ENCODE results near the gene ANAPC1. TPM values are rescaled to one million over a fixed set of nuclear protein-coding genes. Genes with fewer than 3 reads are reported as not detected.
"Not testable (repeated sequence)": the region's sequence is repeated elsewhere in the genome, so short reads cannot be mapped to it uniquely, and the experiment has no call there.

ANAPC1 gene
- polyA plus RNA-seq, 1 donor from 2014 or later, result 20.7 TPM

- not testable (repeated sequence) for H3K4me3 Mint-ChIP-seq, H3K36me3 Mint-ChIP-seq, H3K27ac Mint-ChIP-seq, H3K9me3 Mint-ChIP-seq, H3K27me3 Mint-ChIP-seq
- H3K4me1 Mint-ChIP-seq, result peaks cover 8 to 16% (median 10%) of the 10 kb centered on the region in 3 donors
Observed at GRCh38 chr2:111909997-111910396, 26.0 kb upstream of the ANAPC1 start.

DNA sequence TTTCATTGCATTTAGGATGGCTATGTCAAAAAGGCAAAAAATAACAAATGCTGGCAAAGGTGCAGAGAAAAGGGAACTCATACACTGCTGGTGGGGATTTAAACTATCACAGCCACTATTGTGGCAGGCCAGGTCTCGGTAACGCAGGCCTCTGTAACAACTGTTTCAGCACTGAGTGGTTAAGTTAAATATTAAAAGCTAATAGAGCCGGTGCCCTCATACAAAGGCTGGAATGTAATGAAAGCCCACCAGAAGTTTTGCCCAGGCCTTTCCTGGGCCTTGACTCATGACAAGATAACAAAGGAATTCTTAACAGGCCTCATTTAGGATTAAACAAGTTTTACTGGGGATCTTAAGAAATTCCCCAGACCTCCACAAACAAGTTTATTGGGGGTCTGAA, 25.1 kb upstream of the ANAPC1 start:
- Mint-ChIP-seq H3K4me1 (peaks cover 8 to 16% (median 10%) of the 10 kb centered on the region in 3 donors), H3K27ac (no peak overlapping the region), H3K9me3 (no peaks in the 10 kb centered on the region), H3K4me3 (no peak overlapping the region), H3K36me3 (no peaks in the 10 kb centered on the region), H3K27me3 (no peaks in the 10 kb centered on the region)

- Mint-ChIP-seq H3K4me1 (peaks cover 8 to 16% (median 10%) of the 10 kb centered on the region in 3 donors), H3K9me3 (no peaks in the 10 kb centered on the region), H3K36me3 (no peaks in the 10 kb centered on the region), H3K27me3 (no peaks in the 10 kb centered on the region), H3K27ac (no peak overlapping the region), H3K4me3 (no peak overlapping the region)
Observed at GRCh38 chr2:111908578-111908977, 24.6 kb upstream of the ANAPC1 start.

DNA sequence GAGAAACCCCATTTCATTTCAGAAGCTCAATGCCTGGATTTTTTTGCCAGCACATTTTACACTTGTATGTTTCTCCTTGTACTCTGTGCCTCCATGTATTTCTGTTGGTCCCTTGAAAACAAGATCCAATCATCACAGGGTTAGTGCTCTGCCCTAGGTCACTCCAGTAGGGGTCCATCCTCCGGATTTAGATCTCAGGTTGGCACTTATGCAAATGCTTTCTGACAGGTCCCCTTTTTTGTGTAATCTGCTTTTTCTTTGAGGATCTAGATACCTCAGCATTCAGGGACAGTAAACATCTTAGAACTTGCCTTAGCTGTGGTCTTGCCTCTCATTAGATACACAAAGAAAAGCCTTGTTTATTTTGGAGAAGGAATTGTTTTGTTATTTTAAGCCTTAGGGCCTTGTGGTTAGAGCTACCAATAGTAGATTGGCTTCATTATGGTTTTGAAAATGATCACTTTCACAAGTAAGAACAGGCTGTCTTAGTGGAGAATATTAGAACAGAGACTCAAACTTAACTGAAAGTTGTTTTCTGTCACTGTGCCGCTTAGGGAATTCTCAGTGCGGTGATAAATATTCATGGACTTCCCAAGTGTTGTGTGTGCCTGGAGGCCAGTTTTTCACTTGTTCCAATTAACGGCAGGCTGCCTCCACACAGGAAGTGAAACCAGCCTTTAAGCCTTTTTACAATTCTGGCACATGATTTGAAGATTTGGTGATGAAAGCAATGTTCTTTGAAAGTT, 22.2 kb upstream of the ANAPC1 start:
- Mint-ChIP-seq H3K36me3 (no peaks in the 10 kb centered on the region), H3K9me3 (no peaks in the 10 kb centered on the region), H3K4me3 (peak overlapping the region in 1 of 4 donors; percentile 25), H3K27ac (peak overlapping the region in 1 of 3 donors; percentile 86), H3K27me3 (peaks cover 2% of the 10 kb centered on the region), H3K4me1 (peaks cover 8 to 20% (median 10%) of the 10 kb centered on the region in 3 donors)

DNA sequence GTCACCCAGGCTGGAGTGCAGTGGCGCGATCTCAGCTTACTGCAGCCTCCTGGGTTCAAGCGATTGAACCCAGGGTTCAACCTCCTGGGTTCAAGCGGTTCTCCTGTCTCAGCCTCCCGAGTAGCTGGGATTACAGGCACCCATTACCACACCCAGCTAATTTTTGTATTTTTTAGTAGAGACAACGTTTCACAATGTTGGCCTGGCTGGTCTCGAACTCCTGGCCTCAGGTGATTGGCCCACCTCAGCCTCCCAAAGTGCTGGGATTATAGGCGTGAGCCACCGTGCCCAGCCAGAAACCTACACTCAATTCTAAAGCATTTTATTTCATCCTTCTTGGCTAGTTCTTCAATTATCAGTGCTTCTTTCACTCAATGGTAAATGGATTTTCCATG, 21.5 kb upstream of the ANAPC1 start:
- not testable (repeated sequence) for H3K4me3 Mint-ChIP-seq
- Mint-ChIP-seq H3K4me1 (peaks cover 8 to 25% (median 14%) of the 10 kb centered on the region in 3 donors), H3K27ac (peak overlapping the region in 1 of 3 donors; percentile 86)

DNA sequence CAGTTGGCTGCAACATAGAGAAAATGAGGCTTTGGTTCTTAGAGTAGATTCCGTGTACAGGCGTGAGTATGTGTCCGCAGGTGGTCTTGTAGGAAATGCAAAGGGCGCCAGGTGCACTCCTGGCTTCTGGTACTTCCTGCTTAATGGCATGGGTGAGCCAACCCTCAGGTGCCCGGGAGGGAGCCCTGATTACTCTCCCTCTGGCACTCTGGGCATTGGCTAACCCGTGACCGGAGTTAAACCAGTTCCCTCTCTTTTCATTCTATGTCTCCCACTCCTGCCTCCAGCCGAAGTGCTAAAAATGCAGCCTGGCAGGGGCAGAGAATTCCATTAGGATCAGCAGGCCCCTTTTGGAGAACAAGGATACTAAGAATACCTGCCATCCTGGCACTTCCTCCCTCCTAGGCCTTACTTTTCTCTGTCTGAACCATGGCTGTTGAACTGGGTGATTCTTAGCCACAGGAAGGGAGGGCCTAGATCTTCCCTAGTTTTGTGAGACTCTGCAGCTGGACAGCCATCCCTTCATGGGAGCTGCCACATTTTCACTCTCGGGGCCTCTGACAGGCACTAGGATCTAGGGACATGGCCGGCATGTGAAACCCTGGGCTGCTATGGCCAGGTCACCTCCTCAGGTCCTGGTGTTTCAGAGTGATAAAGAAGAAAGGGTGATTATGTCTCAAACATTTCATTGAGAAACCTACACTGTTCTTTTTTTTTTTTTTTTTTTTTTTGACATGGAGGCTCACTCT, 20.9 kb upstream of the ANAPC1 start:
- H3K27ac Mint-ChIP-seq, result no peak overlapping the region
- no peak overlapping the region for H3K4me3 Mint-ChIP-seq
- no peaks in the 10 kb centered on the region for H3K36me3 Mint-ChIP-seq
- peaks cover 8 to 25% (median 14%) of the 10 kb centered on the region in 3 donors for H3K4me1 Mint-ChIP-seq
- H3K9me3 Mint-ChIP-seq, result no peaks in the 10 kb centered on the region
- H3K27me3 Mint-ChIP-seq, result peaks cover 4% of the 10 kb centered on the region

More for the DNA sequence above, 21.5 kb upstream of the ANAPC1 start:
- H3K27me3 Mint-ChIP-seq, H3K36me3 Mint-ChIP-seq, H3K9me3 Mint-ChIP-seq: not testable (repeated sequence)

DNA sequence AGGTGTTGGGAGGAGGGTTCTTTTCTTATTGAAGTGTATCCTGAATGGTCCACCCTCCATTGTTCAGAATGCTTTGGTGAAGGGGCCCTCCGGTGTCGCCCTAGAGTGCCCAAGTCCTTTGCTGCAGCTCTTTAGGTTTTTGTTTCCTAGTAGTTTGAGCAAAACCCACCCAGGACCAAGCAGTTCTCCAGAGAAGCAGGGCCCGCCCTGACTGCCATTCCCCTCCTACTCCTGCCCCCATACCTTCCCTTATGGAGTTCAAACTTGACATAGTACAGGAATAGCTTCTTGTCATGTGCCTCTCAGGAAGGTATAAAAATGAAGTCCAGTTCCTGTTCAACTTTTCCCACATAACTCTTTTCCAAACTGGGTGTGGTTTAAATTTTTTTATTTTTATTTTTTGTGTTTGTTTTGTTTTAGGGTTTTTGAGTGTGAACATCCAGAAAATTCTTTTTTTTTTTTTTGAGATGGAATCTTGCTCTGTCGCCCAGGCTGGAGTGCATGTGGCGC, 20.0 kb upstream of the ANAPC1 start:
- Mint-ChIP-seq H3K27ac (no peak overlapping the region), H3K4me1 (peaks cover 11 to 25% (median 14%) of the 10 kb centered on the region in 3 donors), H3K27me3 (peaks cover 13% of the 10 kb centered on the region), H3K4me3 (no peak overlapping the region), H3K9me3 (no peaks in the 10 kb centered on the region), H3K36me3 (no peaks in the 10 kb centered on the region)

- H3K36me3 Mint-ChIP-seq, result no peaks in the 10 kb centered on the region
- no peak overlapping the region for H3K27ac Mint-ChIP-seq
- peaks cover 16% of the 10 kb centered on the region for H3K27me3 Mint-ChIP-seq
- H3K4me3 Mint-ChIP-seq, result no peak overlapping the region
- H3K4me1 Mint-ChIP-seq, result peaks cover 11 to 25% (median 14%) of the 10 kb centered on the region in 3 donors
- H3K9me3 Mint-ChIP-seq, result no peaks in the 10 kb centered on the region
Observed at GRCh38 chr2:111903516-111903915, 19.5 kb upstream of the ANAPC1 start.

- H3K27me3 Mint-ChIP-seq, result peaks cover 22% of the 10 kb centered on the region
- H3K27ac Mint-ChIP-seq, result no peak overlapping the region
- peak overlapping the region in 1 of 4 donors; percentile 74 for H3K4me3 Mint-ChIP-seq
- no peaks in the 10 kb centered on the region for H3K36me3 Mint-ChIP-seq
- H3K9me3 Mint-ChIP-seq, result no peaks in the 10 kb centered on the region
- H3K4me1 Mint-ChIP-seq, result peaks cover 6 to 15% (median 6%) of the 10 kb centered on the region in 3 donors
Observed at GRCh38 chr2:111900859-111901258, 16.9 kb upstream of the ANAPC1 start.

DNA sequence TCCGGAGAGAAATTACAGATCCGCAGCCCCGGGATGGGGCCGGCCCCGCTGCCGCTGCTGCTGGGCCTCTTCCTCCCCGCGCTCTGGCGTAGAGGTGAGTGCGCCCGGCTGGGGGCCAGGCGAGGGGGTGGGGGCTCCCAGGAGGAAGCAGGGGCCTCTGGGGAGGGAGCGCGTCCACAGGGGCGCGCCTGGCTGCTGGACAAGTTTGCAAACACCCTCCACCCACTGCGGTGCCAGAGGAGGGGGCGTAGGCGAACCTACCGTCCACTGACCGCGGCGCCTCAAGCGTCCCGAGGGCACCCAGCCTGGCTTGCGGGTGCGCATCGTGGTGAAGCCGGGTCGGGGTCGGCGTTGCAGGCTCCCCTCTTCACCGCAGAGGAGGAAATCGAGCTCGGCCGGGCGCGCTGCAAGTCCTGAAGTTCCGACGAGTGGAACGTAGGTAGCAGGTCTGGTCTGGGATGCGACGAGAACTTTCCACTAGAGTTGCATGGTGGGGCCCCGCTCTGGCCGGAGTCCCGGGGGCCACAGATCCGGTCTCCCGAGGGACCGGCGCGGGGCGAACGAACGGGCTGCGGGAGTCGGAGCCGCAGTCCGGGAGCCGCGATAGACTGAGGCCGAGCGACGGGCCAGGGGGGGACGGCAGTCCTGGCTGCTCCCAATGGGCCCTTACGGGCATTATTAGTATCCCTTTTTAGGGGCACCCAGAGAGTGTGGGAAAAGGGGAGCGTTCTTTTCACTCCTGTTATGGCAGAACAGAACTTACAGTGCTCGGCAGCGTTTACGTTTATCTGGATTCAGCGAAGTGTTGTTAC, 14.9 kb upstream of the ANAPC1 start:
- Mint-ChIP-seq H3K36me3 (no peaks in the 10 kb centered on the region), H3K27me3 (peaks cover 22% of the 10 kb centered on the region), H3K4me1 (peaks cover 5 to 13% (median 6%) of the 10 kb centered on the region in 3 donors), H3K4me3 (peak overlapping the region; percentile 73 to 87 (median 80)), H3K9me3 (no peaks in the 10 kb centered on the region), H3K27ac (no peak overlapping the region)

- H3K27ac Mint-ChIP-seq, result peak within 1 kb of the TSS in 1 of 3 donors; percentile 14
- no peaks in the 10 kb centered on the region for H3K36me3 Mint-ChIP-seq
- peak within 1 kb of the TSS; percentile 73 to 88 (median 85) for H3K4me3 Mint-ChIP-seq
- peaks cover 5 to 10% (median 6%) of the 10 kb centered on the region in 3 donors for H3K4me1 Mint-ChIP-seq
- no peaks in the 10 kb centered on the region for H3K9me3 Mint-ChIP-seq
- H3K27me3 Mint-ChIP-seq, result peaks cover 22% of the 10 kb centered on the region
Observed at GRCh38 chr2:111897924-111898702, 14.1 kb upstream of the ANAPC1 start, which contains the start of gene MERTK. Gene MERTK, plus strand, starts transcription at chr2:111898607. Its CDS starts 129 bp downstream, at chr2:111898736.

DNA sequence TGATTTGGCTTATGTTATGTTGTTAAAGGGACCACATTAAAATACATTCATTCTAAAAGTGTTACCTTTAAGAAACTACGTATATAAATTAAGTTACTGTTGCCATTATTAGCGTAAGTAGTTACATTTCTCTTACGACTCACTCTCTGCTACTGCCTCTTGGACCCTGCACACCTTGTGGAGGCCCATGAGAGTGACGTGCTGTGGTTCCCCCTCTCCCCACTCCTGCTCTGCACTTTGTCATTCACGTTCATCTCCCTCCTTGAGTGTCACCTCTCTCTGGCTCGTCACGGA, 13.6 kb upstream of the ANAPC1 start:
- Mint-ChIP-seq H3K27me3 (peaks cover 22% of the 10 kb centered on the region), H3K27ac (peak overlapping the region in 1 of 3 donors; percentile 14), H3K4me1 (peaks cover 5 to 8% (median 6%) of the 10 kb centered on the region in 3 donors), H3K4me3 (peak overlapping the region; percentile 50 to 88 (median 78)), H3K9me3 (no peaks in the 10 kb centered on the region), H3K36me3 (no peaks in the 10 kb centered on the region)

DNA sequence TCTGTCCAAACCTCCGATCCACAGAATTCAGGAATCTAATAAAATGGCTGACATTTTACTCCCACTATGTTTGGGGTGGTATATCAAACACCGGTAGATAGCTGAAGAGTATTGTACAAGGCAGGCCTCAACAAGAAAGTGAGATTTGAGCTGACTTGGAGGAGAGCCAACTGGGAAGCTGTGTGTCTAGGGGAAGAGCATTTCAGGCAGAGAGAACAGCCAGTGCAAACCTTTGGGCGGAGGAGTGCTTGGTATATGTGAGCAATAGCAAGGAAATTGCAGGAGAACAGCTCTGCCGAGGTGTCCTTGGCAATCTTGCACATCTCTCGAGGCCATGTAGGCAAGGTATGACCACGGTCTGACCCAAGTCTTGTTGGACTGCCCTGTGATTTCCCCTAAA, 12.6 kb upstream of the ANAPC1 start:
- H3K27me3 Mint-ChIP-seq, result peaks cover 20% of the 10 kb centered on the region
- H3K4me1 Mint-ChIP-seq, result peaks cover 5 to 8% (median 6%) of the 10 kb centered on the region in 3 donors
- no peak overlapping the region for H3K27ac Mint-ChIP-seq
- peak overlapping the region in 2 of 4 donors; percentile 51 to 67 for H3K4me3 Mint-ChIP-seq
- H3K9me3 Mint-ChIP-seq, result no peaks in the 10 kb centered on the region
- no peaks in the 10 kb centered on the region for H3K36me3 Mint-ChIP-seq

- H3K4me3 Mint-ChIP-seq, result peak overlapping the region in 2 of 4 donors; percentile 14 to 67
- H3K9me3 Mint-ChIP-seq, result no peaks in the 10 kb centered on the region
- peaks cover 20% of the 10 kb centered on the region for H3K27me3 Mint-ChIP-seq
- H3K36me3 Mint-ChIP-seq, result no peaks in the 10 kb centered on the region
- H3K4me1 Mint-ChIP-seq, result peaks cover 5 to 8% (median 6%) of the 10 kb centered on the region in 3 donors
- H3K27ac Mint-ChIP-seq, result no peak overlapping the region
Observed at GRCh38 chr2:111896024-111896423, 12.0 kb upstream of the ANAPC1 start.

Data from IgD-negative memory B cell (primary cell).